CD4-positive, alpha-beta memory T cell (primary cell): Measurements from ENCODE around the gene SUN1. TPM values are rescaled to one million over a fixed set of nuclear protein-coding genes. Genes with fewer than 3 reads are reported as not detected.

ENCODE experiments used
- CTCF ChIA-PET: fragments of 350-600 bp; sonication (Branson Sonifier 250); formaldehyde crosslinking; loops from one replicate; lab custom pipeline; 2021; ENCODE audit warnings: inconsistent platforms; ENCODE audit not compliant: partially characterized antibody; lab: Charles Lee
- POLR2A ChIA-PET: fragments of 350-600 bp; sonication (Branson Sonifier 250); formaldehyde crosslinking; loops from one replicate; lab custom pipeline; 2021; ENCODE audit not compliant: partially characterized antibody; lab: Charles Lee
- DNase-seq, 5 donors: peaks; one replicate each; pipeline versions ENCODE4 v3.0.0 to v3.0.0-alpha.2; 2020 to 2022; ENCODE audit warnings: mixed read lengths in 1 of 5
- H3K27ac ChIP-seq: one replicate; pipeline ENCODE4 v1.7.0; 2013; ENCODE audit warnings: low read depth, low read length
- H3K27me3 ChIP-seq: 2 replicates; pipeline ENCODE4 v1.7.0; 2013; ENCODE audit warnings: mild to moderate bottlenecking, low read length, moderate library complexity; ENCODE audit not compliant: insufficient read depth
- H3K36me3 ChIP-seq: 2 replicates; pipeline ENCODE4 v1.7.0; 2013; ENCODE audit warnings: mild to moderate bottlenecking, low read length, moderate library complexity; ENCODE audit not compliant: insufficient read depth
- H3K4me1 ChIP-seq: 2 replicates; pipeline ENCODE4 v1.7.0; 2013; ENCODE audit warnings: mild to moderate bottlenecking, low read length, moderate library complexity; ENCODE audit not compliant: insufficient read depth
- H3K4me3 ChIP-seq, 2 donors: one replicate each; pipeline ENCODE4 v1.7.0; 2013; ENCODE audit warnings: low read length in 2 of 2, mild to moderate bottlenecking in 1 of 2
- H3K9me3 ChIP-seq, 2 donors: one replicate each; pipeline ENCODE4 v1.7.0; 2013; ENCODE audit warnings: low read length in 2 of 2, control low read depth in 1 of 2; ENCODE audit not compliant: control insufficient read depth in 1 of 2
- H3K27ac Mint-ChIP-seq, 7 donors: one replicate each; pipeline ENCODE4 v1.8.0; 2020 to 2021; ENCODE audit warnings: mixed read lengths in 7 of 7, mild to moderate bottlenecking in 6 of 7, inconsistent platforms in 3 of 7, moderate library complexity in 3 of 7
- H3K27me3 Mint-ChIP-seq, 2 donors: one replicate each; pipeline ENCODE4 v1.8.0; 2020 to 2021; ENCODE audit warnings: mixed read lengths in 2 of 2
- H3K36me3 Mint-ChIP-seq, 2 donors: one replicate each; pipeline ENCODE4 v1.8.0; 2020 to 2021; ENCODE audit warnings: mixed read lengths in 2 of 2, inconsistent platforms in 1 of 2, mild to moderate bottlenecking in 1 of 2
- H3K4me1 Mint-ChIP-seq, 4 donors: one replicate each; pipeline ENCODE4 v1.8.0; 2020 to 2021; ENCODE audit warnings: mixed read lengths in 4 of 4, mild to moderate bottlenecking in 1 of 4
- H3K4me3 Mint-ChIP-seq, 8 donors: one replicate each; pipeline ENCODE4 v1.8.0; 2020 to 2021; ENCODE audit warnings: mixed read lengths in 8 of 8, mild to moderate bottlenecking in 7 of 8, moderate library complexity in 6 of 8, inconsistent platforms in 3 of 8
- H3K9me3 Mint-ChIP-seq, 8 donors: one replicate each; pipeline ENCODE4 v1.8.0; 2020 to 2021; ENCODE audit warnings: mixed read lengths in 8 of 8, mild to moderate bottlenecking in 5 of 8, inconsistent platforms in 3 of 8, moderate library complexity in 1 of 8
- intact Hi-C: fragments of 100-400 bp; cut with micrococcal nuclease; formaldehyde crosslinking; loops from one replicate; pipeline ENCODE4 v1.15.1; 2023
- polyA plus RNA-seq, 2 donors: library from polyadenylated mRNA; unstranded; fragments of 300-500 nt; fragmentation: Illumina TruSeq; gene quantifications; one replicate each; pipeline ENCODE4 v1.2.3, GENCODE V29; 2021
- total RNA-seq, 2 experiments: library from RNA; stranded (reverse); gene quantifications; one replicate each; pipeline ENCODE4 v1.2.3, GENCODE V29; 2021

The SUN1 gene
- total and polyA plus RNA-seq, 4 experiments from 2014 or later, result 53.7 to 210 (median 131) TPM

DNA sequence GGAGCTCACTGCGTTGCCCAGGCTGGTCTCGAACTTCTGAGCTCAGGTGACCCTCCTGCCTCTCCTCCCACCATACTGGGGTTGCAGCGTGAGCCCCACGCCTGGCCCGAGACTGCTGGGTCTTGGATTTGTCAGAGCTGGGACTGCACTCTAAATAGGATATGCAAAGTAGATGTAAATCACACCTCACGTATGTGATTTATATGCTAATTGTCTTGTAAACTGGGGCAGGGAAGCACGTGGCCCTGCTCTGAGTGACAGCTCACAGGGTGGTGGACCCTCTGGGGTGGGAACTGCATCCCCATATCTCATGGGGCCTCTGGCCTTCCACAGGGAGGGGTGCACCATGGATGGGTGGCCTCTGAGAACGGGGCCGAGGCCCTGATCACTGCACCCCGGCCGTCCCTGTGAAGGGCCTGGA lies 78.2 kb downstream of the SUN1 start:
- H3K27ac Mint-ChIP-seq, result peak overlapping the region in 3 of 7 donors; percentile 43 to 67 (median 65)

DNA sequence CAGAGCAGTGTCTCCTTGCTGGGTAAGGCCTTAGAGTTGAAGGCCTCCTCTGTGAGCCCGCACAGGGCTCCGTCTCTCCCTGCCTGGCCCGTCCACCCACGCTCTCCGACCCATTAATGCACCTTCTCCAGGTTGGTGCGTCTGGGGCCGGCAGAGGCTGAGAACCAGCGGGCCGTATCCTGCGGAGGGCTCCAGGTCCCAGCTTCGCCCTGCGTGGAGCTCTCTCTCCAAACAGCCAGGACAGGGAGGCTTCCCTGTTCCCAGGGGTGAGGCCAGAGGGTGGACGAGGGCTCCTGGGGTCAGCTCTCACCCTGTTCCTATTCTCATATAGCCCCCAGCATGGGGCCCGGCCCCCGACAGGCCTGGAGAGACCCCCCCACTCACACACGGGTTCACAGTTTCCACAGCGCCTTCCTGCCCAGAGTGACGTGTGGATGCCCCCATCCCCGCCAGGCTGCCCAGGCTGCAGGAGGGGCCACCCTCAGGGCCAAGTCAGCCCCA lies 78.7 kb downstream of the SUN1 start:
- H3K27me3 Mint-ChIP-seq, result no peaks in the 10 kb centered on the region
- no peaks in the 10 kb centered on the region for H3K9me3 Mint-ChIP-seq
- H3K4me3 Mint-ChIP-seq, result no peak overlapping the region
- peaks cover 2 to 17% (median 10%) of the 10 kb centered on the region in 4 donors for H3K4me1 Mint-ChIP-seq
- Histone ChIP-seq H3K27ac (no peak overlapping the region), H3K27me3 (no peaks in the 10 kb centered on the region), H3K4me3 (no peak overlapping the region), H3K4me1 (peaks cover 10% of the 10 kb centered on the region), H3K36me3 (no peaks in the 10 kb centered on the region), H3K9me3 (no peaks in the 10 kb centered on the region)
- H3K27ac Mint-ChIP-seq, result no peak overlapping the region
- ChIA-PET CTCF (interaction anchor here (1.3 to 3.4 kb wide), 9 partner anchors 11 to 266 kb away, joined by 3 to 22 read pairs (median 13); partner anchors contain the start of gene COX19), POLR2A (interaction anchor here (1.2 to 5.6 kb wide), 5 partner anchors 11 to 64 kb away, joined by 3 to 63 read pairs (median 6); partner anchors contain the start of genes ADAP1 and GET4)
- peak in 1 of 5 donors; percentile 30 for DNase-seq
- H3K36me3 Mint-ChIP-seq, result no peaks in the 10 kb centered on the region
- intact Hi-C loops, result no loop called here

More for the DNA sequence above, 78.2 kb downstream of the SUN1 start:
- Mint-ChIP-seq H3K27me3 (no peaks in the 10 kb centered on the region), H3K36me3 (no peaks in the 10 kb centered on the region), H3K4me3 (peak overlapping the region; percentile 50 to 77 (median 69)), H3K4me1 (peaks cover 2 to 14% (median 10%) of the 10 kb centered on the region in 4 donors), H3K9me3 (no peaks in the 10 kb centered on the region)
- intact Hi-C loops, result no loop called here
- H3K27ac ChIP-seq, result no peak overlapping the region
- DNase-seq, result no peak
- ChIA-PET CTCF (interaction anchor here (1.3 to 3.4 kb wide), 10 partner anchors 8 to 267 kb away, joined by 3 to 22 read pairs (median 12); partner anchors contain the start of gene COX19), POLR2A (interaction anchor here (1.2 to 5.6 kb wide), 7 partner anchors 11 to 64 kb away, joined by 3 to 63 read pairs (median 5); partner anchors contain the start of genes ADAP1 and GET4)
- H3K27me3 ChIP-seq, result no peaks in the 10 kb centered on the region
- H3K9me3 ChIP-seq, result no peaks in the 10 kb centered on the region
- H3K4me1 ChIP-seq, result peaks cover 10% of the 10 kb centered on the region
- H3K36me3 ChIP-seq, result no peaks in the 10 kb centered on the region
- H3K4me3 ChIP-seq, result no peak overlapping the region

DNA sequence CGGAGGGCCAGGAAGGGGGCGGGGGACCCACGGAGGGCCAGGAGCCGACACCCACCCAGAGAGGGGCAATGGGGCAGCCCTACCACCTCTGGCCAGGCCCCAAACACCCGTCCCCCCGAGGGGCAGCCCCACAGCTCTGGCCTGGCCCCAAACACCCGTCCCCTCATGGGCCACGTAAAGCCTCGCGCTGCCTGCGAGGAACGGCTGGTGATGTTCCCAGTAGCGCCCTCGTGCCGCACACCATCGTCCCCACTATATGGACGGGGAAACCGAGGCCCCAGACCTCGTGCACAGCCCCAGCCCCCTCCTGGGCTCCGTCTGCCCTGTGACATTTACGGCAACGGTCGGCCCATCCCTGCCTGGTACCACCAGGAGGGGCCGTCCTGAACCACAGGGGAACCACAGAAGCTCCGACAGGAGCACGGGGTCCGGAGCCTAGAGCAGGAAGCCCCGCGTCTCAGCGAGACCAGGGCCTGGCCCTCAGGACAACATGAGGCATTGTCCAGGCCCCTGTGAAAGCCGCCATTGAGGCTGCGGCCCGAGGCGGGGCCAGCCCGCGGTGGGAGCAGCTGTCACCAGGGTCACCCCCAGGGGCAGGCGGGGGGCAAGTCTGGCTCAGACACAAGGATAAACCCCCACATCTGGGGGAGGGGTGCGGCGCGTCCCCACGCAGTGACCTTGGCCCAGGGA lies 79.7 kb downstream of the SUN1 start:
- Mint-ChIP-seq H3K4me1 (peaks cover 6 to 20% (median 14%) of the 10 kb centered on the region in 4 donors), H3K9me3 (no peaks in the 10 kb centered on the region), H3K27me3 (no peaks in the 10 kb centered on the region), H3K4me3 (no peak overlapping the region), H3K27ac (no peak overlapping the region), H3K36me3 (no peaks in the 10 kb centered on the region)
- Histone ChIP-seq H3K27me3 (no peaks in the 10 kb centered on the region), H3K9me3 (no peaks in the 10 kb centered on the region), H3K27ac (no peak overlapping the region), H3K36me3 (no peaks in the 10 kb centered on the region), H3K4me1 (peaks cover 10% of the 10 kb centered on the region), H3K4me3 (no peak overlapping the region)
- CTCF ChIA-PET, result interaction anchor here (0.9 kb wide), 1 partner anchor 36 kb away, joined by 3 read pairs; no protein-coding TSS in a partner anchor
- POLR2A ChIA-PET, result interaction anchor here (1.4 to 5.6 kb wide), 2 partner anchors 10 to 11 kb away, joined by 9 to 63 read pairs; no protein-coding TSS in a partner anchor
- intact Hi-C loops, result no loop called here
- DNase-seq, result peak in 1 of 5 donors; percentile 27

DNA sequence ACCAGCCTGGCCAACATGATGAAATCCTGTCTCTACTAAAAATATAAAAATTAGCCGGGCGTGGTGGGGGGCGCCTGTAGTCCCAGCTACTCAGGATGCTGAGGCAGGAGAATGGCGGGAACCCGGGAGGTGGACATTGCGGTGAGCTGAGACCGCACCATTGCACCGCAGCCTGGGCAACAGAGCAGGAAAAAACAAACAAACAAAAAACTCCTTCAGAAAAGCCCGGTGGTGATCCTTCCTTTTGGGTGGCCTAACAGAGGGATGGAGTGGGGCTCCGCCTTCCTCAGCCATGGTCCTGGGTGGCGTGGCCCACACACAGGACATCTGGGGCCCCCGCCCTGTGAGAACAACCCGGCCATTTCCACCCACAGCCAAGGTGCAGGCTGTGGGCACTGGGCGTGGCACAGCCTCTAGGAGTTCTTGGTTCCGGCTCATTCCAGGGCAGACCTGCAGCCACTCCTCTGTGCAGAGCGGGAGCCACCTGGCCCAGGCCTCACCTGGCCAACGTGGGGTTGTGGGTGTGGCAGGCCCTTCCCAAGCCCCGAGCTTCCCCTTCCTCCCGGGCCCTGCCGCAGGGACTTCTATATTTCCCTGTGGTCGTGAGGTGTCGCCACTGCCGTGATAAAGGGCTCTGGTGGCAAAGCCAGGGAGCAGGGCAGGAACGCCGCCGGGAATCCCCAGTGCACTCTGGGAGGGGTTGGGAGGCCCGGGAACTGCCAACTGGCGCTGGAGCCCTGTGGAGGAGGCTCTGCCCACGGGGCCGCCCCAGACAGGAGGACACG lies 81.7 kb downstream of the SUN1 start:
- H3K27ac ChIP-seq, result no peak overlapping the region
- Mint-ChIP-seq H3K27ac (peak overlapping the region in 2 of 7 donors; percentile 57 to 77), H3K36me3 (no peaks in the 10 kb centered on the region), H3K4me3 (no peak overlapping the region), H3K27me3 (no peaks in the 10 kb centered on the region), H3K4me1 (peaks cover 6 to 16% (median 16%) of the 10 kb centered on the region in 4 donors), H3K9me3 (no peaks in the 10 kb centered on the region)
- ChIA-PET POLR2A (no interaction called here), CTCF (interaction anchor here (1.6 kb wide), 1 partner anchor 59 kb away, joined by 4 read pairs; no protein-coding TSS in a partner anchor)
- no peak overlapping the region for H3K4me3 ChIP-seq
- DNase-seq, result peak in 1 of 5 donors; percentile 6
- H3K9me3 ChIP-seq, result no peaks in the 10 kb centered on the region
- H3K4me1 ChIP-seq, result peaks cover 6% of the 10 kb centered on the region
- no peaks in the 10 kb centered on the region for H3K27me3 ChIP-seq
- intact Hi-C loops, result no loop called here
- H3K36me3 ChIP-seq, result no peaks in the 10 kb centered on the region

DNA sequence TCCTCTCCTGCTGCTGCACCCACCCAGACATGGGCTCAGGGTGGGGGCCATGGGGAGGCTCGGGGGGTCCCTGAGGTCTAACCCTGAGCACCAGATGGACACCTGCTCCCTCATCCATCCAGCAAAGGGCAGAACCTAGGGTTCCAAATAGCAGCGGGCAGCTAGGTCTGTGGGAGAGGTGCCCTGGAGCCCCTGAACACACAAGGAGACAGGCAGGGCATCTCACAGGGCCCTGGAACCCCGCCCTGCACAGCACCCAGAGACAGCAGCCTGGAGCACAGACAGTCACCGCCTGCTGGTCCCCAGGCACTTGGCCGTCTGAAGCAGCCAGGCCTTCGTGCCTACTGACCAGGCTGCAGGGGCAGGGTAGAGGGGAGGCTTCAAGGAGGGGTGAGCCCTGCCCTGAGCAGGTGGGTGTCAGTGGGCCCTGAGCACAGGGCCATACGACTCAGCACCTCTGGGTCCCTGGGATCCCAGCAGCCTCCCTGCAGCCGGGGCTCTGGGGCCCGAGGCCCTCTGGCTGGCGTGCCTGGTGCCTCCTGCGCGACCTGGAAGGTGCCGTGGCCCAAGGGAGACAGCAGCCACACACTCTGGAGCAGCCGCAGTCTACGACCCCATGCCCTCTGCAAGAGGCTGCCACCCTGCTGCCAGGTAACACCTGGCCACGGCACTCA lies 82.4 kb downstream of the SUN1 start:
- CTCF ChIA-PET, result no interaction called here
- Histone ChIP-seq H3K27me3 (no peaks in the 10 kb centered on the region), H3K4me1 (peaks cover 2% of the 10 kb centered on the region), H3K9me3 (no peaks in the 10 kb centered on the region), H3K36me3 (no peaks in the 10 kb centered on the region), H3K27ac (no peak overlapping the region), H3K4me3 (no peak overlapping the region)
- Mint-ChIP-seq H3K4me3 (no peak overlapping the region), H3K36me3 (no peaks in the 10 kb centered on the region), H3K9me3 (no peaks in the 10 kb centered on the region), H3K4me1 (peaks cover 8 to 16% (median 15%) of the 10 kb centered on the region in 4 donors), H3K27ac (no peak overlapping the region), H3K27me3 (no peaks in the 10 kb centered on the region)
- DNase-seq, result peak in 1 of 5 donors; percentile 22
- intact Hi-C loops, result no loop called here
- POLR2A ChIA-PET, result interaction anchor here (1.0 kb wide), 1 partner anchor 10 kb away, joined by 3 read pairs; no protein-coding TSS in a partner anchor

DNA sequence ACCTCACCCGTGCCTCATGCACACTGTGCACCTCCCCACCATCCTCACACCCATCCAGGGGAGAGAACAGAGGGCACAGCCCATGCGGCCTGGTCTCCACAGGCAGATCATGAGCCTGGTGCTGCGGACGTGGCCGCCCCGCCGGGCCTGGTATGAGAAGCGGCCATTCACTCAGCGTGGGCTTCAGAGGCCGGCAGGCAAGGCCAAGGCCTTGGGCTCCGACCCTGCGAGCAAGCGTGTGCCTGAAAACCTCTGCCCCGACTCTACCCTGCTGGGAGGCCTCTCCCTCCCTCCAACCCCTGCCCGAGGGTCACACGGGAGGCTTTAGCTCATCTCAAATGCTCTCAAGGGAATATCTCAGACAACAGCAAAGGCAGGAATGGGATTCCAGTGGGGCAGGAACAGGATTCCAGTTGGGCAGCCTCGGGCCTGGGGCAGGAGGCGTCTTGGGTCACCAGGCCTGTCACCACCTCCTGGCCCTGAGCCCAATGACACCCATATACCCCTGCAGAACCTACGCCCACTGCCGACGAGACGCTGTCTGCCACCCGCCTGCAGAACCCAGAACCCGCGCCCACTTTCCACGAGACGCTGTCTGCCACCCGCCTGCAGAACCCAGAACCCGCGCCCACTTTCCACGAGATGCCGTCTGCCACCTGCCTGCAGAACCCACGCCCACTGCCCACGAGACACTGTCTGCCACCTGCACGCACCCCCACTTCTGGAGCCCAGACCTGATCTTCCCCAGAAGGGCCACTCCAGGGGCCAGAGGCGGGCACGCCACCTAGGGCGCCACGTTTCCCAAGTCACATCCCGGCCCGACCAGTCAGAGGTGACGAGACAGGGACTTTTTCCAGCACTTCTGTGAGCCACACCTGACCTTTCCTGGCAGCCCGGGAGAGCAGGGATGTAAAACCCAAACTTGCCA lies 83.3 kb downstream of the SUN1 start:
- no peaks in the 10 kb centered on the region for H3K4me1 ChIP-seq
- no peaks in the 10 kb centered on the region for H3K9me3 ChIP-seq
- no peaks in the 10 kb centered on the region for H3K9me3 Mint-ChIP-seq
- H3K4me3 Mint-ChIP-seq, result no peak overlapping the region
- H3K4me1 Mint-ChIP-seq, result peaks cover 6 to 8% (median 6%) of the 10 kb centered on the region in 4 donors
- H3K27me3 Mint-ChIP-seq, result no peaks in the 10 kb centered on the region
- H3K36me3 Mint-ChIP-seq, result no peaks in the 10 kb centered on the region
- peak overlapping the region in 3 of 7 donors; percentile 41 to 60 (median 46) for H3K27ac Mint-ChIP-seq
- ChIA-PET POLR2A (interaction anchor here (1.0 kb wide), 1 partner anchor 9 kb away, joined by 3 read pairs; no protein-coding TSS in a partner anchor), CTCF (no interaction called here)
- peak in 1 of 5 donors; percentile 19 for DNase-seq
- no peak overlapping the region for H3K4me3 ChIP-seq
- no peak overlapping the region for H3K27ac ChIP-seq
- H3K27me3 ChIP-seq, result no peaks in the 10 kb centered on the region
- intact Hi-C loops, result no loop called here
- no peaks in the 10 kb centered on the region for H3K36me3 ChIP-seq
